Measurements from ENCODE around the gene NMBR. TPM values are rescaled to one million over a fixed set of nuclear protein-coding genes. Genes with fewer than 3 reads are reported as not detected.

The NMBR gene
- total and polyA plus RNA-seq, 2 of the 8 experiments (the other 6 are each of a cell fraction or from before 2014, with no cell fraction given), result 0.08 TPM; not detected in 1

- Histone ChIP-seq H3K56ac (replicated peaks; ENCODE audit: insufficient read length, low read depth, low read length) (no peak overlapping the region), H3K23me2 (ENCODE audit: low read depth, low read length) (no peaks in the 10 kb centered on the region), H3K4ac (replicated peaks; ENCODE audit: insufficient read length, low read depth, low read length) (no peak overlapping the region), H3K9me3 (ENCODE audit: insufficient read depth in 2 of 2, low read depth in 1 of 2, low read length in 1 of 2) (no peaks in the 10 kb centered on the region), H2BK5ac (ENCODE audit: low read depth, low read length) (no peak overlapping the region), H2BK120ac (replicated peaks; ENCODE audit: low read depth, low read length) (no peak overlapping the region), H4K8ac (ENCODE audit: extremely low read depth, insufficient read depth, low read length) (no peak overlapping the region), H3K79me1 (ENCODE audit: low read depth, low read length) (peaks cover 3% of the 10 kb centered on the region; the same call in 1 of the 2 replicates), H2BK12ac (ENCODE audit: low read depth, low read length) (no peak overlapping the region), H3K4me1 (replicated peaks in 1 of 4; ENCODE audit: control insufficient read depth in 3 of 4, insufficient read depth in 4 of 4, low read length in 3 of 4) (no peaks in the 10 kb centered on the region), H2BK15ac (ENCODE audit: low read length) (no peak overlapping the region), H3K18ac (ENCODE audit: extremely low read depth, low read length) (no peak overlapping the region), H3K27ac (ENCODE audit: low read depth, low read length) (no peak overlapping the region), H3K36me3 (ENCODE audit: control insufficient read depth in 2 of 4, insufficient read depth in 4 of 4, low read length in 3 of 4) (peaks cover 0 to 21% (median 5%) of the 10 kb centered on the region in 4 experiments; a peak in 6 of 8 replicates), H2AK5ac (ENCODE audit: low read depth, low read length) (no peak overlapping the region), H4K91ac (replicated peaks; ENCODE audit: insufficient read length, low read length) (no peak overlapping the region), H3K4me2 (ENCODE audit: insufficient read depth in 1 of 2, low read depth in 2 of 2, low read length in 2 of 2) (no peak overlapping the region), H4K20me1 (replicated peaks in 1 of 2; ENCODE audit: control insufficient read depth in 1 of 2, insufficient read depth in 2 of 2, low read length in 2 of 2) (peaks cover 2 to 7% of the 10 kb centered on the region in 2 experiments), H3K79me2 (ENCODE audit: control insufficient read depth in 1 of 2, insufficient read depth in 2 of 2, low read length in 2 of 2) (peaks cover 0 to 54% of the 10 kb centered on the region in 2 experiments; a peak in 2 of 4 replicates), H3K23ac (ENCODE audit: insufficient read length) (no peak overlapping the region), H3K14ac (ENCODE audit: insufficient read length) (no peak overlapping the region), H2BK20ac (ENCODE audit: low read length) (no peak overlapping the region), H2AFZ (ENCODE audit: low read length) (no peak overlapping the region), H3K27me3 (replicated peaks in 1 of 4; ENCODE audit: control insufficient read depth in 3 of 4, extremely low read depth in 1 of 4, insufficient read depth in 3 of 4, low read length in 3 of 4) (no peaks in the 10 kb centered on the region), H4K5ac (ENCODE audit: insufficient read length, low read depth, low read length) (no peak overlapping the region), H3K4me3 (ENCODE audit: extremely low read depth in 1 of 4, insufficient read depth in 2 of 4, low read depth in 3 of 4, low read length in 4 of 4) (no peak overlapping the region), H3K9ac (replicated peaks in 1 of 4; ENCODE audit: extremely low read depth in 1 of 4, low read depth in 3 of 4, low read length in 3 of 4) (no peak overlapping the region)
- 88 to 100% methylated on average over 1 to 4 of the region's 4 CpGs for WGBS, 2 experiments (ENCODE audit: extremely low coverage in 1 of 2, insufficient coverage in 1 of 2, insufficient read length in 1 of 2, insufficient replicate concordance in 2 of 2, low coverage in 1 of 2, low lambda C conversion rate in 2 of 2, missing lambda C conversion rate in 1 of 2)
- no peak for FAIRE-seq
- no peak for TF ChIP-seq ASH2L (IDR thresholded peaks at IDR 0.05; ENCODE audit: low read length)
- TF ChIP-seq CTBP2 (IDR thresholded peaks at IDR 0.05; ENCODE audit: borderline replicate concordance, insufficient read depth, insufficient read length, low read length), result no peak
- no peak for TF ChIP-seq GTF2F1 (IDR thresholded peaks at IDR 0.05; ENCODE audit: borderline replicate concordance, low read depth, low read length)
- TF ChIP-seq USF2 (IDR thresholded peaks at IDR 0.05; ENCODE audit: low read length), result no peak
- TF ChIP-seq POU5F1 (IDR thresholded peaks at IDR 0.05; ENCODE audit: low read depth, low read length), result no peak
- no peak for TF ChIP-seq SRF (IDR thresholded peaks at IDR 0.05; ENCODE audit: low read depth, low read length)
- CTCF ChIA-PET (ENCODE audit: partially characterized antibody), result interaction anchor here (1.0 to 8.2 kb wide), 6 partner anchors 9 to 490 kb away, joined by 3 to 47 read pairs (median 4); no protein-coding TSS in a partner anchor
- no peak for DNase-seq (ENCODE audit: low read depth in 1 of 2, low spot score in 2 of 2)
- POLR2A ChIA-PET (ENCODE audit: partially characterized antibody), result no interaction called here
These were observed 18.3 kb upstream of the NMBR start for GRCh38 chr6:142165227-142165626.

All from H1 (cell line).